GM12872 (cell line): ENCODE data around the gene TGIF1.

Experiments used
- CTCF ChIP-seq: IDR thresholded peaks from 3 replicates; pipeline ENCODE4 v1.5.1; 2011; ENCODE audit warnings: low read depth, mild to moderate bottlenecking, low read length, moderate library complexity; ENCODE audit not compliant: insufficient read depth

Gene TGIF1

GRCh38 chr18:3424280-3424890 is 25.6 kb upstream of the TGIF1 start:
- TF ChIP-seq CTCF = no peak

- no peak for TF ChIP-seq CTCF
Measured at GRCh38 chr18:3425030-3425429, 24.9 kb upstream of the TGIF1 start.

- no peak for TF ChIP-seq CTCF
Measured at GRCh38 chr18:3425446-3425845, 24.5 kb upstream of the TGIF1 start.

- TF ChIP-seq CTCF = no peak
Measured at GRCh38 chr18:3426074-3426473, 23.9 kb upstream of the TGIF1 start.

DNA sequence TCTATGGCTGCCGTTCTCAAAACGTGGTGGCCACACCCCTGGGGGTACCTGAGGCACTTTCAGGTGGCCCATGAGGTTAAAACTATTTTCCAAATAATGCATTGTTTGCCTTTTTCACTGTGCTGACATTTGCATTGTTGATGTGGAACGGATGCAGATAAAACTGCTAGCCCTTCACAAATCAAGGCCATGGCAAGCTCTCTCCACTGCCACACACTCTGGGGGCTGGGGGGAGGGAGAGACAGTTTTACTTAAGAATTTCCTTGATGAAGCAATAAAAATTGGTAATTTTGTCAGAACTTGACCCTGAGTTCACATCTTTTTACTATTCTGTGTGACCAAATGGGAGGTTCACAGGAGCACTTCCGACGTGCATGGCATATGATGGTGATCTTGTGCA is 22.0 kb upstream of the TGIF1 start:
- no peak for TF ChIP-seq CTCF

DNA sequence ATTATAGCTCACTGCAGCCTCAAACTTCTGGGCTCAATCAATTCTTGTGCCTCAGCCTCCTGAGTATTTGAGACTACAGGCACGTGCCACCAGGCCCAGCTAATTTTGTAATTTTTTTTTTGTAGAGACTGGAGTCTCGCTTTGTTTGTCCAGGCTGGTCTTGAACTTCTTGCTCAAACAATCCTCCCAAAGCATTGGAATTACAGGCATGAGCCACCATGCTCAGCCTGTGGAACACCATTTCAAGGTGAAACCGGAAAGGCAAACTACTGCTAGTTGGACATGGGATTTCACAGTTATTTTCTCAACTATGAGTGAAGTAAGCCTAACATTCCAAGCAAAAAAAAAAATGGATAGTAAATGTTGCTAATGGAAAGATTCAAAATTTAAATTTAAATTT is 20.9 kb upstream of the TGIF1 start:
- no peak for TF ChIP-seq CTCF

- TF ChIP-seq CTCF = no peak
Measured at GRCh38 chr18:3434685-3435084, 15.3 kb upstream of the TGIF1 start.
